ENCODE results near the gene JPH2.
"Not testable (repeated sequence)": the region's sequence is repeated elsewhere in the genome, so short reads cannot be mapped to it uniquely, and the experiment has no call there.

The JPH2 gene

DNA sequence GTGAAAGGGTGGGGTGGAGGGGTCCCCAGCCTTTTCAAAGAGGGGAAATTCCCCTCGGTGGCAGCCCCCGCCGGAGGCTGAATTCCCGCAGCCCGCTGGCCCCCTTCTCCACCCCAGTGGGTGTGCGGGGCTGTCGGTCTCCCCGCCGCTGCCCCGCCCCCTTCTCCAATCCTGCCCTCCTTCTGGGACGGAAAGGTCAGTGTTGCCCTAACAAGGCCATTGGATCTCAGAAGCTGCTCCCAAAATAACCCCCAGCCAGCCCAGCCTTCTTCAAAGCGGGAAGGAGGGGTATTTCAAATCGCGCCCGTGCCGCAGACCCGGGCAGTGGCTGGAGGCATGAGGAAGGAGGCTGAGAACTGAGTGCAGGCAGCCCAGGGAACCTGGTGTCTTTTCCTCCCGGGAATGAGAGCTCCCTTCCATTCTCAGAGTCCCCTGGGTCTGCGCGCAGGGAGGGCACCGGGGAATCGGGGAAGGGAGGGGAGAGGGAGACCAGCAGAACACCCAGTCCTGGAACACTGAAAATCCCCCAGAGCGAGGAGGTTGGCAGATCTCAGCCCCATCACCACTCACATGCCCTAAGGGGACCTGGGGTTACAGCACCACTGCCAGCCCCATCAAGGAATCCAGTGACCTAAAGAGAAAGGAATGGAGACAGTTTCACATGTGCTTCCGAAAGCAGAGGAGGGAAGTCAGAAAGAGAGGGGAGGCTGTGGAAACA, at the start of gene JPH2:
TSS of gene JPH2 (minus strand) at position 135 of the 718 bp plus-strand sequence. CDS start 483 bp downstream, outside the sequence.
- DNase-seq = no peak

DNA sequence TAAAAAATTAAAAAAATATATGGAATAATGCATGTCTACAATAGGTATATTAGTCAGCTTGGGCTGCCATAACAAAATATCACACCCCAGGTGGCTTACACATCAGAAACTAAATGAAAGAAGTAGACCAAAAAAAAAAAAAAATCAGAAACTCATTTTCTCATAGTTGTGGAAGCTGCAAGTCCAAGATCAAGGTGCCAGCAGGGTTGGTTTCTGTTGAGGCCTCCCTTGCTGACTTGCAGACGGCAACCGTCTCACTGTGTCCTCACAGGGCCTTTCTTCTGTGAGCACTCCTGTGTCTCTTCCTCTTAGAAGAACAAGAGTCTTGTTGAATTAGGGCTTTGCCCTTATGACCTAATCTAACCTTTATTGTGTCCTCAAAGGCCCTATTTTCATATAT, 48.7 kb upstream of the JPH2 start:
- DNase-seq = no peak

DNA sequence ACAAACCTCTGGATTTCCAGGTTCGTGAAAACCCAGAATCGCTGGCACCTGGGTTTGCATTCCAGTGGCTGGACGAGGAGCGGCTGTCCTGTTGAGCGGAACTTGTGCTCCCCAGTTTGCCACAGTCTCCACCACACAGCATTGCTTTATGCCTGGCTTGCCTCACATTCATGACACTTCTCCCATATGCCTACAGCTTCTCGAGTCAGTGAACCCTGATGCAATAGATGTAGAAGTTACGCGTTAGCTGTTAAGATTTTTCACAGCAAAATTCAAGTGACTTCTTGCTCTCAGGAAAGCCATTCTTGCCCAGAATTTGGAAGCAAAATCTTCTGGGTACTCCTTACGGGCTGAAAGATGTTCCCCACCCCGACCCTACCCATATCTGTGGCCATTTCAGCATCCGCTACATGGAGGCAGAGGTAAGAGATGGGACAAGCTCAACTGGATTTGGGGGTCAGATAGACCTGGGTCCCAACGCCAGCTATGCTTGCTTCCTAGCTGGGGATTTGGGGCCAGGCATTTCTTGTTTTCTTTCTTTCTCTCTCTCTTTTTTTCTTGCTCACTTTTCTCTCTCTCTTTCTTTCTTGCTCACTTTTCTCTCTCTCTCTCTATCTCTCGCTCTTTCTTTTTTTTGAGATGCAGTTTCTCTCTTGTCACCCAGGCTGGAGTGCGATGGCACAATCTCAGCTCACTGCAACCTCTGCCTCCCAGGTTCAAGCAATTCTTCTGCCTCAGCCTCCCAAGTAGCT, 47.8 kb upstream of the JPH2 start:
- DNase-seq = no peak

- no peak for DNase-seq
These were observed 46.5 kb upstream of the JPH2 start for GRCh38 chr20:44233436-44234016.

GRCh38 chr20:44232469-44232856, 45.5 kb upstream of the JPH2 start:
- not testable (repeated sequence) for DNase-seq

- no peak for DNase-seq
These were observed 44.9 kb upstream of the JPH2 start for GRCh38 chr20:44231713-44232468.

DNA sequence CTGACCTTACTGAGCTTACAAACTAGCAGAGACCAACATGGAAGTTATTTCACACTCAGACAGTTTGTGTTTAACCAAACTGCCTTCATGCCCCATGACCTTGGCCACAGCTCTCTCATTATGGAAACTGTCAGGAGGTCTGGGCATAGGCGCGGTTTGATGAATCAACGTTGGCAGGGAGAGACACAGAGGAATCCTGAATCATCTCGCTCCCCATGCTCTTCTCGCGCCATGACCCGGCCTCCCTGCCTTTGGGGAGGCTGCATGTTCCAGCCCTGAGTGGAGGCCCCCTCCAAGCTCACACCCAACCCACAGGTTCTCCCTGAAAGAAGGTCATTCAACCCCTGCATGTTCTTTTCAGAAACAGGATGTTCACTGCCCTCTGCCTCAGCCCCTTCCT, 44.2 kb upstream of the JPH2 start:
- DNase-seq = no peak

- no peak for DNase-seq
These were observed 41.7 kb upstream of the JPH2 start for GRCh38 chr20:44228465-44229258.

GRCh38 chr20:44224637-44225036, 37.6 kb upstream of the JPH2 start:
- DNase-seq = no peak

GRCh38 chr20:44223721-44224120, 36.7 kb upstream of the JPH2 start:
- no peak for DNase-seq

DNA sequence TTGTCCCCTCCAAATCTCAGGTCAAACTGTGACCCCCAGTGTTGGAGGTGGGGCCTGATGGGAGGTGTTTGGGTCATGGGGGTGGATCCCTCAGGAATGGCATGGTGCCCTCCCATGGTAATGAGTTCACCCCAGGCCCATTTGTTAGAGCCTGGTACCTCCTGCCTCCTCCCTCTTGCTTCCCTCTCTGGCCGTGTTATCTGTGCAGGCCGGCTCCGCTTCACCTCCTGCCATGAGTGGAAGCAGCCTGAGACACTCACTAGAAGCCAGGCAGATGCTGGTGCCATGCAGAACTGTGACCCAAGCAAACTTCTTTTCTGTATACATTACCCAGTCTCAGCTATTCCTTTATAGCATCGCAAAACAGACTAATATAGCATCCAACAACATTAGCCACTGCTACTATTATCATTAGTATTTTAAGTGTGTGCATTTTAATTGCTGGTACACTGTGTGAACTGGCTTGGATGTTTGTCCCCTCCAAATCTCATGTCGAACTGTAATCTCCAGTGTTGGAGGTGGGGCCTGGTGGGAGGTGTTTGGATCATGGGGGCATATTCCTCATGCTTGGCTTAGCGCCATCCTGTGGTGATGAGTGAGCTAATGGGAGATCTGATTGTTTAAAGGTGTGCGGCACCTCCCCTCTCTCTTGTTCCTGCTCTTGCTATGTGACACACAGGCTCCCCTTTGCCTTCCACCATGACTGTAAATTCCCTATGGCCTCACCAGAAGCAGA, 35.8 kb upstream of the JPH2 start:
- no peak for DNase-seq

- DNase-seq = no peak
These were observed 35.0 kb upstream of the JPH2 start for GRCh38 chr20:44222027-44222426.

GRCh38 chr20:44221368-44221954, 34.5 kb upstream of the JPH2 start:
- DNase-seq = no peak

GRCh38 chr20:44219791-44220190, 32.8 kb upstream of the JPH2 start:
- DNase-seq = no peak

- DNase-seq = no peak
These were observed 32.3 kb upstream of the JPH2 start for GRCh38 chr20:44219170-44219730.

- DNase-seq = peak; percentile 31 to 43
These were observed 31.5 kb upstream of the JPH2 start for GRCh38 chr20:44218446-44218845.

- peak; percentile 67 to 76 for DNase-seq
These were observed 30.5 kb upstream of the JPH2 start for GRCh38 chr20:44217342-44218092.

GRCh38 chr20:44215125-44215524, 28.1 kb upstream of the JPH2 start:
- DNase-seq = peak; percentile 74 to 79

DNA sequence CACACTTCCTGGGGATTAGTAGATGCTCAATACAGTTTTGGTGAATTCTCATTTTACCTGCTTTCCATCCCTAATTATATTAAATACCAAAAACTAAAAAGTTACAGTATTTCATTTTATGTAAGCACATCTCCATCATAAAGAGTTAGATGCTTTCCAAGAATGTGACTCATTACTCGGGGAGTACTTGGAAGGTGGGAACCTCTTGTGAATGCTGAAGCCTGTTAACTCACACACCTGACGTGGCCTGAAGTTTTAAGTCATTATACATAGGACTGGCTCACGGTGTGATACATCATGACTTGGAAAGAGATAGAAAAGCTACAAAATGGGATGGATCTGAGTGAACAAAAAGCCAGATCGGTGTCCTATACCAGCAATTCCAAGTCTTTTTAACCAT, 25.8 kb upstream of the JPH2 start:
- DNase-seq = no peak

Data from stimulated activated CD4-positive, alpha-beta T cell treated with anti-CD3 and anti-CD28 coated beads, Interleukin-2, amount 100 ng/mL, for 24 hours (primary cell).